CD1c-positive myeloid dendritic cell (primary cell): ENCODE measurements around the gene DPP9.
A peak's percentile ranks its signal among the peaks of the same experiment; 100 is the strongest.
"Not testable (repeated sequence)": the region's sequence is repeated elsewhere in the genome, so short reads cannot be mapped to it uniquely, and the experiment has no call there.

Experiments used
- DNase-seq: peaks from one replicate; pipeline ENCODE4 v3.0.0-alpha.2; 2016; ENCODE audit errors: extremely low spot score

The DPP9 gene

DNA sequence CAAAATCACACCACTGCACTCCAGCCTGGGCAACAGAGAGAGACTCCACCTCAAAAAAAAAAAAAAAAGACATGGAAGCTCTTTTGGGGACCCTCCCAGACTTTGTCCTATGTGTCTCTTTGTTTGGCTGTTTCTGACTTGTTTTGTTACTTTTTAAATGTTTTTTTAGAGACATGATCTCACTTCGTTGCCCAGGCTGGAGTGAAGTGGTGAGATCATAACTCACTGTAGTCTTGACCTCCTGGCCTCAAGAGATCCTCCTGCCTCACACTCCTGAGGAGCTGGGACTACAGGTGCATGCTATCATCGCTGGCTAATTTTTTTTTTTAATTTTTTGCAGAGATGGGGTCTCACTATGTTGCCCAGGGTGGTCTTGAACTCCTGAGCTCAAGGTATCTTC lies 16.4 kb upstream of the DPP9 start:
- DNase-seq, result no peak

- DNase-seq, result no peak
Measured at GRCh38 chr19:4738734-4739133, 15.1 kb upstream of the DPP9 start.

DNA sequence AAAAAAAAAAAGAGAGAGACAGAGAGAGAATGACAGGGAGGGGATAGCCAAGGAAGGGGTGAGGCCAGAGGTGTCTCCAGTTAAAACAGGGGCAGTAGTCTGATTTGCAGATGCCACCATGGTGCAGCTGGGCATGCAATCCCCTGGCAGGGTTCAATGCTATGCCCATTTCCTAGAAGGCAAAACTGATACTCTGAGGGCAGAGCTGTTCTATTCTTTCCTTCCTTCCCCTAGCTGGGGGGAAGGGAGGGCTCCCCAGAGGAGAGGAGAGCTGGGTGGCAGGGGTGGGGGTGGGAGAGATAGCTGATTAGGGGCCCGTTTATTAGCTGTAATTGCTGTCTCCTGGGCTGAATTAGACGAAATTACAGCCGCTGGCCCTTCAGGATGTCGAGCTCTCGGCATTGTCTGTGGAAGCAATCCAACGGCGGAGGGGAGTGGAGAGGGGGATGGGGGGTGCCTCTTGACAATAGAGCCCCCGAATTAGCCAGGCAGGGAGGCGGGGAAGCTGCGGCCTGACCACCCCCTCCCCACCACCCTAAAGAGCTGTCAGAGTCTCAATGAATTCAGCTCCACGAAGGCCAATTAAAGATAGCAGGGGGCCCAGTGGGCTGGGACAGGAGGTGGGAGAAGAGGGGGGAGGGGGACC lies 14.4 kb upstream of the DPP9 start:
- DNase-seq, result no peak

GRCh38 chr19:4733755-4734345 lies 10.2 kb upstream of the DPP9 start:
- DNase-seq, result no peak

DNA sequence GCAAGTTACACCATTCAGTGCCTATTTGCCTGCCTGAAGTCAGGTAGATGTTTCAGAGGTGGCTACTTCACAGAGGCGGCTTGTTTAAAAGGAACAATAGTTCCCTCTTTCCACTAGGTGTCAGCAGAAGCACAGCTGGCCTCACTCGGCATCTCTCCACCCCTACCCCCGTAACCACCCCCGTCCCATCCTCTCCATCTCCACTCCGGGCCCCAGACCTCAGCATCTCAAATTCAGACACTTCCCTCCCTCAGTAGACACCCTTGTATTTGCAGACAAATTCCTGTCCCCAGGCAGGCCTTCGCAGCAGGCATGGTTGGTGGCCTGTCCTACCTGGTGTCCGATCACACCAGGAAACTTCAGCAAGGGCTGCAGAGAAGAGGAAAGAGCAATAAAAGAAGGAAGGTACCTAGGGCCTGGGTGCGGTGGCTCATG lies 9.1 kb upstream of the DPP9 start:
- DNase-seq, result peak; percentile 65

DNA sequence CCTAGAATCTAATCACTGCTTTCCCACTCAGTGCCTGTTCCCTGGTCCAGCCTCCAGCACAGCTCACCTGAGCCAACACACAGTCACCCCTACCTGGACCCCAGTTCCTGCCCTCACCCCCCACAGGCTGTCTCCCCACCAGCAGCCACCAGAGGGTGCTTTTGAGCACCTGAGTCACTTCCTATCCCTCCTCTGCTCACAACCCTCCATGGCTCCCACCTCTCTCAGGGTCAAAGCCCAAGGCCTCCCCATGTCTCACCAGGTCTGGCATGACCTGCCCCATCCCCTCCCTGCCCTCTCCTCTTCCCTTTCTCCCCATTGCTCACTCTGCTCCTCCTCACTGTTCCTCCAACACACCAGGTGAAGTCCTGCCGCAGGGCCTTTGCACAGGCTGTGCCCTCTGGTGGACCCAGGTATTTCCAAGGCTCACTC lies 7.1 kb upstream of the DPP9 start:
- DNase-seq, result peak; percentile 58

GRCh38 chr19:4728871-4729270 lies 5.2 kb upstream of the DPP9 start:
- peak; percentile 7 for DNase-seq

DNA sequence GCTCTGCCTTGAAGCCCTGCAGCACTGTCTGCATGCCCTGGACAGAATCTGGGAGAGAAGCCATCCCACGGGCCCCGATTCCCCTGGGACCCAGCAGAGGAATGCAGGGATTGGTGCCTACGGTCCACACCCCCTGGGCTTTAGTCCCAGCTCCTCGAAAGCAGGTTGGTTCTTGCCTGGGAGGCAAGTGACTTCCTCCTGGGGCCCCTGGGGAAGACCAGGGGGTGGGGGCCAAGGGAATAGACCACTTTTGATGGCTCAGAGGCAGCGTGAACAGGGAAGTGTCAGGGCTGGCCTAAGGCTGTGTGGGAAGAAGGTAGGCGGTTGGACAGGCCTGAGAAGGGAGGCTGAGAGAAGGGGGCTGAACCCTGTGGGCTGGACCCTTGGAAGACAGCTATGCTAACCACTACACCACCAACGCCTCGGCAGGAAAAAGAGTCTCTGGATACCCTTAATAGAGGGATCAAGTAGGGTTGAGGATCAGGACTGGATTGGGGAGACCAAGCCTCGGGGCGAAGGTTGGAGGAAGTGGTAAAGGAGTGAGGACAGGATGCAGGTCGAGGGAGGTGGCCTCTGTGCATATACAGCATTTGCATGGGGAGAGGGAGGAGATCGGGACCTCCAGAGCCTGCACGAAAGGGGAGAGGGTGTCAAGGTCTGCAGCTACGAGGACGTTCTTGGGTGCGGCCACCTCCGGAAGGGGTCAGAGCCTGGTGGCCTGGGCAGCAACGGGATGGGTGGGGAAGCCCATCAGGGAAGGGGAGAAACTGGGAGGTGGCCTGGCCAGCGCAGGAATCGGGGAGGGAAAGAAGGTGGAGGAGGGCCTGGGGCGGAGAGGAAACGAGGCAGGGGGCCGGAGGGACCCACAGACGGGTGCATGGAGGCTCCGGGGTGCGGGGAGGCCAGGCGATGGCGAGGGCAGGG lies 709 bp downstream of the DPP9 start:
- peak; percentile 71 for DNase-seq

DNA sequence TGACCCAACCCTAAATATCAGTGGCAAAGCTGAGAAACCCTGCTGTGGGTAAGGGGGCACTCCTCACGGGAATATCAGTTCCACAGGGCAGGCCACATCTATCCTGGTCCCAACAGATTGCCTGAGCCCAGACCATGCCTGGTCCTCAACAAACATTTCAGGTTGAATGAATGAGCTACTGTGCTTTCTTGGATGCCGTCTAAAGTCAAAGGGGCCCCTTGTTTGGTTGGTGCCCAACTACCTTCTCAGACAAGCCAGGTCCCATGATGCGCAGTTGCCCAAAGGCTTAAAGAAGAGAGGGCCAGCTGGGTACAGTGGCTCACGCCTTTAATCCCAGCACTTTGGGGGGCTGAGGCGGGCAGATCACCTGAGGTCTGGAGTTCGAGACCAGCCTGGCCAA lies 2.4 kb downstream of the DPP9 start:
- DNase-seq, result no peak

DNA sequence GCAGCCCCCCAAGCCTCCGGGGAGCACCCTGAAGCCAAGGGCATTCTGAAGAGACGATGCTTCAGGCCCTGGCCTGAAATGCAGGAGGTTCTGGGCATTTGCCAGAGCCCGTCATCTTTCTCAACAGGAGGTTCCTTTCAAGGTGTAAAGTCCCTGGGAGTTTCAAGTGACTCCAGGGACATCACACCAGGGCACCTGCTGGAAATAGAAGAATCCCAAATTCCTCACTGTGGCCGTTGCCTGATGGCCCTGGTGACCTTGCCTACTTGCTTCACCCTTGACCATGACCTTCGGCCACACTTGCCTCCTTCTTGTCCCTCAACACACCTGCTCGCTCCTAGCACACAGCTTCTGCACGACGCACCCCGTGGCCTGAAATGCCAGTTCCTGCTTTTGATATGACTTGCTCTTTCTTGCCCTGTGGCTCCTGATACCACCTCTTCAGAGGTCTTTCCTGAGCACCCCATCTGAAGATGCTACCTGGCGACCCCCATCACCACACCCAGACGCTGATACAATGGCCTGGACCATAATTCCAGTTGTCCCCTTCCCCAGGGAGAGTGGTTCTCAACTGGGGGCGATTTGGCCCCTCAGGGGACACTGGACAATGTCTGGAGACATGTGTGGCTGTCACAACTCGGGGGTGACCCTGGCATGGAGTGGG lies 3.5 kb downstream of the DPP9 start:
- peak; percentile 20 for DNase-seq

DNA sequence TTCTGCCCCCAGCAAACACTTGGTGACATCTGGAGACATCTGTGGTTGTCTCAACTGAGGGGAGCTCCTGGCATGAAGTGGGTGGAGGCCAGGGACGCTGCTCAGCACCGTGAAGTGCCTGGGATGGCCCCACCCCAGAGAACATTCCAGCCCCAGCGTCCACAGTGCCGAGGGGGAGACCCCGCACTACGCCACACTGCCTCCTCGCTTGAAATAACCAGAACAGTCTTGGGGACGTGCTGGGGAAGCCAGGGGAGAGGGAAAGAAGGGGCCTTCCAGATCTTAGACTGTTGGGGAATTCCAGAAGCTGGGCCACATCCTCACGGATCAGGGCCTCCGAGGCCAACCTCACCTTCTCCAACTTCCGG lies 4.2 kb downstream of the DPP9 start:
- DNase-seq, result no peak

DNA sequence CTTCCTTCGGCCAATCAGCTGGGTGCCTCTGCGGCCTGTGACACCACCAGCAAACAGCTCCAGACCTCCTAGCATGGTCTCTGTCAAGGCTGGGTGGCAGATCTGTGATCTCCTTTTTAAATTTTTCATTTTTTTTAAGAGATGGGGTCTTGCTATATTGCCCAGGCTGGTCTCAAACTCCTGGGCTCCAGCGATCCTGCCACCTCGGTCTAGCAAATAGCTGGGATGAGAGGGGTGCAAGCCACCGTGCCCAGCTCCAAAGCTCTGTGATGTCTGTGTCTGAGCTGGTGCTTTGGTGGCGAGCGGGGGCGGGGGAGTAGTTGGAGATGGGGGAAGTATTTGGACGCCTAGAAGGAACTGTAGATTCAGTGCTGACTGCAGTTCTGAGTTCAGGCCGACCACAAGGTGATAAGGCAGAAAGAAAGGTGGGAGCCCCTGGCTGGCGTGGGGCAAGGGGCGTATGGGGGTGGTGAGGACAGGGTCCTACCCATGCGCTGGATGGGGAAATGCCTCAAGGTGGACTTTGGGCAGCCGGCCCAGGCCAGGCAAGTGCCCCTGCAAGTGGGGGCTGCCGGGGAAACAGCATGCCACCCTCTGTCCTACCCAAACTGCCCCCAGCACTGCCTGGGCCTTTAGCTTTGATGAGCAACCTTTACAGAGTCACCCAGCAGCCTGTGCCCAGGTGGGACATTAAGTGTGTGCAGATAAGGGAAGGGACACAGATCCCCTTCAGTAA lies 5.5 kb downstream of the DPP9 start:
- peak; percentile 36 for DNase-seq

- no peak for DNase-seq
Measured at GRCh38 chr19:4717191-4717965, 6.3 kb downstream of the DPP9 start.

DNA sequence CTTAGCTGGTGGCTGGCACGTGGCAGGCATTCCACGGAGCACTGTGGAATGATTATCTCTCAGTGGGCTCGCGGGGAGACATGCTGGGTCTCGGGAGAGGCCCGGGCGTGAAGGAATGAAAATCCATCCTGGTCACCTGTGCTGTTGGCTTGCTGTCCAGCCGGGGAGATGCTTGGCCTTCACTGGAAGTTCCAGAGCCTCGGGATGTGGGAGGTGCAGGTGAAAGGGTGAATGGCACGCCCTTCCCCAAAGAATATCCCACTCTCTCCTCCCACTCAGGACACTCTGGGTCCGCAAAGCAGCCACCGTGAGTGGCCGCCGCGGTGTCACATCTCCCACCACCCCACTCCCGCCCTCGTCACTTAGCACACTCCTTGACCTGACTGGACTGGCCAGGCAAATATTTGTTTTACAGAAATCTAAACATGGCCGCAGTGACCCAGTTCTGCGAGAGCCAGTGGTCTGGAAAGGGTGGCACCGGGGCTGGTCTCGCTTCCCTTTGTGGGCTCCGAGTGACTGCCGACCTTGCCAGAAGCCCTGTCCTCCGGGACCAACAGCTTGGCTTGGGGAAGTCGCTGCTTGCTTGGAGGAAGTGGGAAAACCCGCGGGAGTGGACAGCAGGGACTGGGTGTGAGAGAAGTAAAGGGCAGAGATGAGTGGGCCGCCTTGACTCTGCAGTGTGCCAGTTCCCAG lies 8.0 kb downstream of the DPP9 start:
- DNase-seq, result peak; percentile 93

GRCh38 chr19:4715178-4715528 lies 8.5 kb downstream of the DPP9 start:
- DNase-seq, result not testable (repeated sequence)

DNA sequence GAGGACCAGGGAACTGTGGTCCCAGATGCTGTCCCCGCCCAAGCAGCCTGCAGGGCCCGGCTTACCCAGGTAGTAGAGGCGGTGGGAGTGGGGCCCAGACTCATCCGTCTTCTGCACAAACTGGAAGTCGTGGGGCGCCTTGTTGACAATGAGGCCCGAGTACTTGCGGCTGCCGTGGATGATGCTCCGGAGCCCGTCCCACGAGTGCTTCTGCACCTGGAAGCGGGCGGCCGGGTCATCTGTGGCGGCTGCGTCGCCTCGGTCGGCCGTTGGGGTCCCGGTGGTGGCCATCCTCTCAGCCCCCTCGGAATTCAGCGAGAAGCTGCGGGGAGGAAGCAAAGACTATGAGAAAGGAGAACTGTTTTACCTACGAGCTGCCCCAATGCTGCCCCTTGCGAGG lies 9.6 kb downstream of the DPP9 start:
- no peak for DNase-seq

DNA sequence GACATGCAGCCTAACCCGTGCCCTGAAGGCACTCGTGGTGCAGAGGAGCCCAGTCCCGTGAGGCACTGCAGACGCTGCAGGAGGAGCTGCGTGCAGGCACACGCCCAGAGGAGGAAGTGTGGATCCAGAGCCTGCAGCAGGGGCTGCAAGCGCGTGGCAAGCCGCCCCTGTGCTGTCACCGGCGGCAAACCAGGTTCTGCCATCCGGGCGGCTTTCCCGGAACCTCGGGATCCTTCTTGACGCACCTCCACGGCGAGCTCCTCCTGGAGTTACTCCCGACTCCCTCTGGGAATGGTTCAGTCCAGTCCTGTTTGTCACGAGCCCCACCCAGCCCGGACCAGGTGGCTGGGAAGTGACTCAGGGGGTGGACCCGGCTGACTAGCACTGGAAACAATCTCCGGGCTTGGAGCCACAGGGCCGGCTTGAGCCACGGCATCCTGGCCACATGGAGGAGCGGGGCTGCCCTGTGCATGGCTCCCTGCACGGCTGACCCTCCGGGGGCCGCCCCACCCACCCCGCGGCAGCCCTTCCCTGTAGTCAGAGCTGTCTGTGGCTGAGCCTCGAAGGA lies 10.2 kb downstream of the DPP9 start:
- DNase-seq, result no peak

GRCh38 chr19:4712771-4713170 lies 10.9 kb downstream of the DPP9 start:
- no peak for DNase-seq

DNA sequence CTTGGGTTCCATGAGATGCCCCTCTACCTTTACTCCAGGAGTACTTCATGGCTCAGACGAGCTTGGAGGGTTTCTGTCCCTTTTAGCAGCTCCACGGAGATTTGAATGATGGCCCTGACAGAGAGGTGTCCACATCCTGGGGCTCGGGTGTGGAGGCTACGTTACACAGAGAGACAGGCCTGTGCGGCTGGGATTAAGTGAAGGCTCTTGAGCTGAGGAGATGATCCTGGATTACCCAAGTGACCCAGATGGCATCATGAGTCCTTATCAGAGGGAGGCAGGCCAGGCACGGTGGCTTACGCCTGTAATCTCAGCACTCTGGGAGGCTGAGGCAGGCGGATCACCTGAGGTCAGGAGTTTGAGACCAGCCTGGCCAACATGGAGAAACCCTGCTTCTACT lies 12.4 kb downstream of the DPP9 start:
- no peak for DNase-seq

DNA sequence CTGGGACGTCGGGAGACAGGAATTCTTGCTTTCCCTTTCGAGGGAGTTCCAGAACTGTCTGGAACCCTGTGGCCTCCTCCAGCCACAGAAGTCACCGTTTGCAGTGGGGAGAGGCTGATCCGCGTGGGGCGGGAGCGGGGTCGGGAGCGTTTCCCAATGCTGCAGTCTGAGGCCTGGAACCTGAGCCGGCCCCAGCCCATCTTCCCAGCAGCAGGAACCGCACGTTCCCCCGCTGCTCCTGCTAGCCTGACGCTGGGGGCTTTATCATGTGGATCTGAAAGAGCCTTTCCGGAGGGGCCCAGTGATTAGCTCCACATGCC lies 13.4 kb downstream of the DPP9 start:
- no peak for DNase-seq
